Retina (tissue), 1 donor: ENCODE measurements around the gene MAN2C1.
"Not testable (repeated sequence)": the region's sequence is repeated elsewhere in the genome, so short reads cannot be mapped to it uniquely, and the experiment has no call there.

Experiments
- DNase-seq: peaks from one replicate; pipeline ENCODE4 v3.0.0-alpha.2; 2016

Gene MAN2C1

DNA sequence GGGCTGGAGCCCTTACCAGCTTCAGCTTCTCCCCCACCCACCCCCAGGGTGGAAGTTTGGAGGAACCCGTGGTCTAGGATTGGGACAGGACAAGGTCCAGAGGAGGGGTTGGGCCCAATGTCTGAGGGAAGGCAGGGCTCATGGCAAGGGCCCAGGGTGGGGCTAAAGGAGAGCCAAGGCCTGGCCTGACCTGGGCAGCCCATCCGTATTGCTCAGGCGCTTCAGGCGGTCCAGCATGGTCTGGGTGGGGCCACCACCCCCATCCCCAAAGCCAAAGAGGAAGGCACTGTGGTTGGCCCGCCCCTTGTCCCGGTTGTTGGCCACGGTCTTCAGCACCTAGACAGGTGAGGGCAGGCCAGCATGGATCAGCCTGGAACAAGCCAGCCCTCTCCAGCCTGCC, 7.6 kb downstream of the MAN2C1 start:
- no peak for DNase-seq

DNA sequence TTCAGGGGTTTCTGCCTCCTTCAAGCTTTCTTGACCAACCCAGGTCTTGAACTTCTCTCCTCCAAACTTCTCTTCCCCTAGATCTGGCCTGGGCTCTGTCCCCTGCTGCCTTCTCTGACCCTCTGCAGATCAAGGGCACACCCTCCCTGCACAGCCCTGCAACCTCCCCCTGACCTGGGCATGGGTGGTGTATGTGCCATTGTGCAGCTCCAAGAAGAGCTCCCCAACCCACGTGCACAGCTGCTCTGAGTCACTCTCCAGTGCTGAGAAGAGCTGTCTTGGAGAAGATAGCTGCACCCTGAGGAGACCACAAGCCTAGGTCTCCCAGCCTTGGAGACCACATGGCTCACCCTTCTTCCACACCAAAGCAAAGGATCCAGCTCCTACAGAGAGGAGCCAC, 8.0 kb downstream of the MAN2C1 start:
- no peak for DNase-seq

DNA sequence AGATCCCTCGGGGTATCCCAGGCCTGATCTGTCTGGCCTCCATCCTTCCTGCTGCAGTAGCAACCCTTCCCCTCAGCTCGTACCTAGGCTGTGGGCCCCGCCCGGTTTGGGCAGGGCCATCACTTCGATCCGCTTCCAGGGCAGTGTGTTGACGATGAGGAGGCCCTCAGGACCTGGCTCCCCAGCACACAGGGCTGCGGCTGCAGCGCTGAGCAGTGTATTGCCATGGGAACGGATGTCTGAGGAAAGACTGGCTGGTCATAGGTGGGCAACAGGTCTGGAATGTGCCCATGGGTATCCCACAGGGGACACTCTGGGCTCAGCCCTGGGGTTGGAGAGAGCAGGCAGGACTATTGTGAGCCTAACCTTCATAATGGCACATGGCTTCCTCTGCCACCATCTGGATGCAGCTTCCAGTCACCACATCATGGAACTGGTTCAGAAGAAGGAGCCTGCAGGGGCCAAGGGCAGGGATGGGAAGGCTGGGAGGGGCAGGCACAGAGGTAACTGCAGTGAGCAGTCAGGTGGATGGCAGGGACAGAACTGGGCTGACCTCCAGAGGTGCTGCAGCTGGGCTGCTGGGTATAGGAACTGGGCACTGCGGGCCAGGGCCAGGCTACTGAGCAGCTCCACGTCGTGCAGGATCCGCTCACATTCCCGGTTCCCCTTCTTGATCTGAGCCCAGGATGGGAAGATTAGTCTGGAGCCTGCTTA, 8.7 kb downstream of the MAN2C1 start:
- DNase-seq, result no peak

DNA sequence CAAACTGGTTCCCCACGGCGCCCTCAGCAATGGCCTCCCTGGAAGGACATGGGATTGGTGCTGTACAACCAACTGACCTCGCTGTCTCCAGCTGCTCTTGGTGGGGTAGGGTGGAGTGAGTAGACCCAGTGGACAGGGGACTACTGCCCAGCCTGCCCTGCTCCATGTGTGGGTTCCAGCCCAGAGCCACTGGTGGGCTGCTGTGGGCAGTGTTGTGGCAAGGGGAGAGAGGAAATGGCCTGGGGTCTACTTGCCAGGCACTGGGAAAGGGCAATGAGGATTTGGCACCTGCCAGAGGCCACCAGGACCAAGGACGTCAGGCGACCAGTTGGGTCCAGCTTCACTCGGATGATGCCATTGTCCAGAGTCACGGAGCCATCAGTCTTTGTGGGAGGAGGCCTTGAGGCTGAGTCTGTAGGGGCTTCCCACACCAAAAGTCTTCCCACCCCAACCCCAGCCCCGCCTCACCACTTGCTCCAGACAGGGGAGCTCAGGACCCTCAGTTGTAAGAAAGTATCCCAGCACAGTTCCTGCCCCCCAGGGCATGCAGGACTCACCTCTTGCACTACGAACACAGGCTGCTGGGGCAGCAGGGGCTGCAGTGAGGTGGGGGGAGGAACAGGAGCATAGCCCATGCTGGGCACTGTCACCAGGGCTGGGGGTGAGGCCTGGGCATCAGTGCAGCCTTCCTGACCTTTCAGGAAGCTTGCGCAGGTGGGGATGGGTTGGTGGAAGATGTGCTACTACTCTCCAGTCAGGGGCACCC, 9.5 kb downstream of the MAN2C1 start:
- DNase-seq, result no peak

DNA sequence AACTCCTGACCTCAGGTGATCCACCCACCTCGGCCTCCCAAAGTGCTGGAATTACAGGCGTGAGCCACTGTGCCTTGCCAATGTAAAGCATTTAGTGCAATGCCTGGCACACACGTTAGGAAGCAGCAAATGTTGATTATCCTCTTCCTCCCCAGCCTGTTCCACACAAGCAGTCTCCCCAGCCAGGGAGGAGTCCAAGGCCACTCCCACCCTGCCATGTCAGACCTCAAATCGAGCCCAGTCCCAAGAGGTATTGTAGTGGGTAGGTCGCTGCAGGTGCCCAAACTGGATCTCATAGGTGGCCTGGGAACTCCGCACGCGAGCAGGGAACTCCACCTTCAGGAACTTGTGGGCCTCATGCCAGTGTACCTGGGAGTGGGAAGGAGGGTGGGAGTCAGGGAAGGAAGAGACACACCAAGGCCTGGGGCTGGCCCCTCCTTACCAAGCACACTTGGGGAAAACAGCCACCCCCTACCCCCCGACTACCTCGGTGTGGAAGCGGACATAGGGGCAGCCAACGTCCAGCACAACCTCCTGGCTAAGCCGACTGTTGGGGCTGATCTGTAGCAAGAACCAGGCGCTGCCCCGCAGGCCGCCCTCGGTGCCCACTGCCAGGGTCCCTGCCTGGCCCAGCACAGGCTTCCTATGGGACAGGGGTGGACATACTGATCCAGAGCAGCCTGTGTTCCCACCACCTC, 10.3 kb downstream of the MAN2C1 start:
- DNase-seq, result no peak

DNA sequence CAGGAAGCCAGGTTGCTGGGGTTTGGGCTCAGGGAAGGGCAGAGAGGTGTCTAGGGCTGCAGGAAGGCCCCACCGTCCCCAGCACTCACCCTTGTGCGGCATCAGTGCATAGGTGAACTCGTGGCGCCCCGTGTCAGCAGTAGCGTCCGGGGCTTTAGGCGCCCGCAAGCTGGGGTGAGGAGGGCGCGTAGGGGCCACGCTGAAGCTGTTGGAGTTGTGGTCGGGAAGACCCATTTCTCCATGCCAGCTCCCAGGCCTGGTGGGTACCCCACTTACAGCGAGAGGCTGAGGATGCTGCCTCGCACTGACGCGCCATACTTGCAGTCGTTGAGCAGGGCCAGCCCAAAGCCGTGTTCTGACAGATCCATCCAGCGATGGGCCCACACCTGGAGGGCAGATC, 11.9 kb downstream of the MAN2C1 start:
- DNase-seq, result no peak

DNA sequence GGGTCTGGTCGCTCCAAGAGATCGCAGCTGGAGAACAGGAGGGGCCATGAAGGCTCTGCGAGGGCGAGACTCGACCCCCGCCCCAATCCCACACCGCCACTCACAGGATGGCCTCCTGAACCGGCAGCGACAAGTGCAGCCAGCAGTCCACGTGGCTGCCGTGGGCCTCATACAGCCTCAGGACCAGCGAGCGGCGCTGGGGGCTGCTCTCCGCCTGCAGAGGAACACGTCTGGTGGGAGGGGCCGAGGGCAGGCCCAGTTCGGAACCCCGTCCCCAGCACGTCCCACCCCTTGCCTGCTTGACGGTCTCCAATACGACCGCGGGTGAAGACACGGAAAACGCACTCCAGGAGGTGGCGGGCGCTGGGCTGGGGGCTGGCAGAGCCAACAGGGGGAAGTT, 12.4 kb downstream of the MAN2C1 start:
- DNase-seq, result no peak

DNA sequence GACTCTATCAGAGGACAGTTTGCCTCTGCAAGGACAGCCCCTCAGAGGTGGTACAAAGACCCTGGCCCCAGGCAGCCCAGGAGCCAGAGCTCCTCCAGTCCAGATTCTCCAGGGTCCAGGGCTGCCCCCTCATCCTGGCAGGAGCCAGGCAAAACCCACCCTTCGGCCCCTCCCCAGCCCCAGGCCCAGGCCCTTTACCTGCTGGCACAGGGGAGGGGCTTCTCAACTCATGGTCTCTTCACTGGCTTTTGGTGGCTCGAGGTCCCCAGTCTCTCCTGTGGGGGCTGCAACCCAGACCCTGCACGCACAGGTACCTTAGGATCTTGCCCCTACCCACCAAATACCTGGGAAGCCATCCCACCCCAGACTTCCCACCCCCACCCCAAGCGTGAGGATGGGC, 13.0 kb downstream of the MAN2C1 start:
- DNase-seq, result no peak

DNA sequence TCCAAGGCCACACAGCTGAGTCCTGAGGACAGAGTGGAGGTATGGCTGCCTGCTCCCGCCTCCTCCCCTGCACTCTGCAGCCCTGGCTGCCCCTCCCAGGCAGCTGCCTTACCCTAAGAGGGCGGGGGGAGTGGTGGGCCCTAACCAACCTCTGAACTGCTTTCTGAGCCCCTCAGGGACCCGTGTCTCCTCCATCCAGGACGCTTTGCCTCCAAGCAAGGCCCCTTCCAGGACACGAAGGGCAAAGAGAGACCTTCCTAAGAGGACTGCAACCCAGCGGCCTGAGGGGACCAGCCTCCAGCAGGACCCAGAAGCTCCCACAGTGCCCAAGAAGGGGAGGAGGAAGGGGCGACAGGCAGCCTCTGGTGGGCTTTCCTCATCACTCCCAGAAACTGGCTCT, 14.0 kb downstream of the MAN2C1 start:
- no peak for DNase-seq

DNA sequence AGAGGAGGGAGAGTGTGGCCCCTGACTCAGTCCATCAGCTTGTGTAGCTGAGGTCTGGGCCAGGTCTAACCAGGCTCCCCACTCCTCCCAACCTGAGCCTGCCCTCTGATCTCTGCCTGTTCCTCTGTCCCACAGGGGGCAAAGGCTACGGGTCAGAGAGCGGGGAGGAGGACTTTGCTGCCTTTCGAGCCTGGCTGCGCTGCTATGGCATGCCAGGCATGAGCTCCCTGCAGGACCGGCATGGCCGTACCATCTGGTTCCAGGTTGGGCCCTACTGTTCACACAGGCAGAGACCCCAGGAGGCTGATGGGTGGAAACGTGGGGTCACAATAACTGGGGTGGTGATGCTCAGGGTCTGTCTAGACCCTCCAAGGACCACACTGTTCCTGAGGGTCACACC, 14.8 kb downstream of the MAN2C1 start:
- no peak for DNase-seq

DNA sequence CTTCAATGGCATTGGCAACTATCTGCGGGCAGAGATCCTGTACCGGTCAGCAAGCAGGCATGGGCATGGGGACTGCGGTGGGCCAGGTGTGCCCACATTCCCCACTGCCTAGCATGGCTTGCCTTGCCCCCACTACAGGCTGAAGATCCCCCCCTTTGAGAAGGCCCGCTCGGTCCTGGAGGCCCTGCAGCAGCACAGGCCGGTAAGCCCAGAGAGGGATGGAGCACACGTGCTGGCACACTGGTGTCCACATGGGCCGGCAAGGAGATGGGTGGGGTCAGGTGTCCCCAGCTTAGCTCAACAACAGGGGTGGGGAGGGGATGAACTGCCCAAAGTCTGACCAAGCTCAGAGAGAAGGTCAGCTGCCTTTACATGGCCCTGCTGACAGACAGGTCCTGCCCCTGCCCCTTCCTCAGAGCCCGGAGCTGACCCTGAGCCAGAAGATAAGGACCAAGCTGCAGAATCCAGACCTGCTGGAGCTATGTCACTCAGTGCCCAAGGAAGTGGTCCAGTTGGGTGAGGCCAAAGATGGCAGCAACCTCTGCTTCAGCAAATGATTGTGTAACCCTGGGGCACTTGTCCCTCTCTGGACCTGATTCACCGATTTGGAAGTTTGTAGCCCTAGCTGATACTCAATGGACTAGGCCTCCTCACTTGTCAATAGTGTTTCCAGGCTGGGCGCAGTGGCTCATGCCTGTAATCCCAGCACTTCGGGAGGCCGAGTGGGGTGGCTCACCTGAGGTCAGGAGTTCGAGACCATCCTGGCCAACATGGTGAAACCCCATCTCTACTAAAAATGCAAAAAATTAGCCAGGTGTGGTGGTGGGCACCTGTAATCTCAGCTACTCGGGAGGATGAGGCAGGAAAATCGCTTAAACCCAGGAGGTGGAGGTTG, 16.0 kb downstream of the MAN2C1 start:
- DNase-seq, result no peak

DNA sequence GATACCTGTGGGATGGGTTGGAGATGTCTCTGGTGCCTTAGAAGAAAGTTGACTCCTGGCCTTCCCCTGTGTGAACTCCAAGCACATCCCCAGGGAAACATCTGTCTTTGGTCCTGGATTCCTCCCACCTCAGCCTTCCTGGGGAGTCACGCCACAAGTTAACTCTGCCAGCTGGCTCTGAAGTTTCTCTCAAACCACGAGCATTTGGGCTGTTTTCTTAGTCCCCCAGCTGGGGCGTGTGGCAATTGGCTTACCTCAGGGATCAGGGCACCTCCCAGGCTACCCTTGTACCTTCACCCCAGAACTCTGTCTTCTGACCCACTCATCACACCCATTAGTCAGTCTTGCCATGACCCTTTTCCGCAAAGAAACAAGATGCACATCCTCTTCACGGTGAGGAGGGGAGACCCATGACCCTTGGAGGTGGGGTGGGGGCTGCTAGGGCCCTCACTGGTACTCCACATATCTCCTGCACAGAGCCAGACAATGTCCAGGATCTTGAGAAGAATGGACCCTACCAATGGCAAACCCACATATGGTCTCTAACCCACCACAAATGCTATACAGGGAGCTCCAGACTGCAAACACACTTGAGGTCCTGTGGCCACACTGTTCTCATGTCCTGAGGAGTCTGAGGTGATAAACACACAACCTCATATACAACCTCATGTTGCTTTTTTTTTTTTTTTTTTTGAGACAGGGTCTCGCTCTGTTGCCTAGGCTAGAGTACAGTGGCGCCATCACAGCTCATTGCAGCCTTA, 17.6 kb downstream of the MAN2C1 start:
- no peak for DNase-seq

DNA sequence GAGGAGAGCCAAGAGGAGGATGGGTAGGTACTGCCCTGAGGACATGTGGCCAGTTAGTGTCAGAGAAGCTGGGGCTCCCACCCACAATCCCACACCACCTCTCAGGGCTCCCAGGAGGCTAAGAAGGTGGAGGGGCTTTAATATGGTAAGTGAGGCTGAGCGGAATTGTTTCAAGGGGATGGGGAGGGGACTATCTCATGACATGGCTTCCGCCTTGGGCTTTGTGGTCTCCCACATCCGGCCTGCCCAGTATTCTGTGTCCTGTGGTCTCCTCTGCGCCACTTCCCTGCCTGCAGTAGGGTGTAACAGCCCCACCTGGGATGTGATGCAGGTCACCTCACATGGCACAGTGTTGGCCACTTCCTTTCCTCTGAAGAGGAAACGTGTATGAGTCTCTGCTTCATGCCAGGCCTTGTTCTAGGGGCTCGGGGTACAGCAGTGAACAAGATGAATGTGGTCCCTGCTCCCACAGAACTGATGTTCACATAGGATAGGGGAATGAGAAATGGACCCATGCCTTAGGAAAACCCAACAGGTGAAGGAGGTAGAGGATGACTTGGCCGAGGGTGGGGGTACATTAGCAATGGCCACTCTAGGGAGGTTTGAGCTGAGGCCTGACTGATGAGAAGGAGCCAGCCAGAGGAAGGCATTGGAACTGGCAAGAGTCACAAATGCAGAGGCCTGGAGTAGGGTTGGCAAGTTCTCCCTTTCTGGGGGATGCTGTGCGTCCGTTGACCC, 18.4 kb downstream of the MAN2C1 start:
- DNase-seq, result no peak

DNA sequence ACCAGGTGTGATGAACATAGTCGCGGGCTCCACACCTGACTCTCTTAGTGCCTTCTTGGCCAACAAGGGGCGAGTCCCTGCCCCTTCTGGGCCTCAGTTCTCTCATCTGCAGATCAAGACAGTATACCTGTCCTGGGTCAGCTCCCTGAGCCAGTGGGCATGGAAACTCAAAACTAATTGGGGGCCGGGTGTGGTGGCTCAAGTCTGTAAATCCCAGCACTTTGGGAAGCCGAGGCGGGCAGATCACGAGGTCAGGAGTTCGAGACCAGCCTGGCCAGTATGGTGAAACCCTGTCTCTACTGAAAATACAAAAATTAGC, 19.1 kb downstream of the MAN2C1 start:
- not testable (repeated sequence) for DNase-seq

DNA sequence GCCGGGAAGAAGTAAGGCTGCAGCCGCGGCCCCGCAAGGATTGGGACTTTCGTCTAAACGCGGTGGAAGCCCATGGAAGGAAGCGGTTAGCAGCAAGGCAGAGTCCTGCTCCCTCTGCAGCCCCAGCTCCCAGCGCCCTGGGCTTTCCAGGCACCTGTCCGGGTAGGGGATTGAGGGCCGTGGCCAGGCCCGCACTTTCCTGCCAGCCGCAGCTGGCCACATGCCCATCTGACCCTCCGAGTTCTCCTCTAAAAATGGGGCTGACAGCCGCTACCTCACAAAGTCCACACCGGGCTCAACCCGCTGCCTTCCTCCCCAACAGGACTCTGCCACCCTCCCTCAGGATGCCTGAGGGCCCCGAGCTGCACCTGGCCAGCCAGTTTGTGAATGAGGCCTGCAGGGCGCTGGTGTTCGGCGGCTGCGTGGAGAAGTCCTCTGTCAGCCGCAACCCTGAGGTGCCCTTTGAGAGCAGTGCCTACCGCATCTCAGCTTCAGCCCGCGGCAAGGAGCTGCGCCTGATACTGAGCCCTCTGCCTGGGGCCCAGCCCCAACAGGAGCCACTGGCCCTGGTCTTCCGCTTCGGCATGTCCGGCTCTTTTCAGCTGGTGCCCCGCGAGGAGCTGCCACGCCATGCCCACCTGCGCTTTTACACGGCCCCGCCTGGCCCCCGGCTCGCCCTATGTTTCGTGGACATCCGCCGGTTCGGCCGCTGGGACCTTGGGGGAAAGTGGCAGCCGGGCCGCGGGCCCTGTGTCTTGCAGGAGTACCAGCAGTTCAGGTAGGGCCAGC, 19.7 kb downstream of the MAN2C1 start:
- DNase-seq, result peak; percentile 69

DNA sequence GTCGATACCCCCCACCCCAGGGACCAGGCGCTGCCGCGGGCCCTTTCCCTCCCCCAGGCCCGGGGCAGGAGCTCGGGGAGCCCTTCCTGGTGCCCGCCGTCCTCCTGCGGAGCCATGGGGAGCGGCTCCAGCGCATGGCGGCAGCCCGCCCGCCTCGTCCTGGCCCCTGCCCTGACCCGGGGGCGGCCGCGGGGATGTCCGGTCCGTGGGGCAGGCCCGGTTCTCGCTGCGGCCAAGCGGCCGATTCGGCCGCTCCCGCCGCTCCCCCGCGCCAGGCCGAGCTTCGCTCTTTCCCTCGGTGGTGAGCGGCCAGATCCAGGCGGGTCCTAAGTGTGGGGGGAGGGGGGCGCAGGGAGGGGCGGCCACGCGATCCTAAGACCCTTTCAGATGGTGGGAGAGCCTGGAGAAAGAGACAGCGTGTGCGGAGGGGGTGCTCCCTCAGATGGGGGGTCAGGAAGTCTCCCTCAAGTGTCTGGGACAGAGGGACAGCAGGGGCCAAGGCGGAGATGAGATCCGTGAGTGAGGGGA, 20.3 kb downstream of the MAN2C1 start:
- no peak for DNase-seq

DNA sequence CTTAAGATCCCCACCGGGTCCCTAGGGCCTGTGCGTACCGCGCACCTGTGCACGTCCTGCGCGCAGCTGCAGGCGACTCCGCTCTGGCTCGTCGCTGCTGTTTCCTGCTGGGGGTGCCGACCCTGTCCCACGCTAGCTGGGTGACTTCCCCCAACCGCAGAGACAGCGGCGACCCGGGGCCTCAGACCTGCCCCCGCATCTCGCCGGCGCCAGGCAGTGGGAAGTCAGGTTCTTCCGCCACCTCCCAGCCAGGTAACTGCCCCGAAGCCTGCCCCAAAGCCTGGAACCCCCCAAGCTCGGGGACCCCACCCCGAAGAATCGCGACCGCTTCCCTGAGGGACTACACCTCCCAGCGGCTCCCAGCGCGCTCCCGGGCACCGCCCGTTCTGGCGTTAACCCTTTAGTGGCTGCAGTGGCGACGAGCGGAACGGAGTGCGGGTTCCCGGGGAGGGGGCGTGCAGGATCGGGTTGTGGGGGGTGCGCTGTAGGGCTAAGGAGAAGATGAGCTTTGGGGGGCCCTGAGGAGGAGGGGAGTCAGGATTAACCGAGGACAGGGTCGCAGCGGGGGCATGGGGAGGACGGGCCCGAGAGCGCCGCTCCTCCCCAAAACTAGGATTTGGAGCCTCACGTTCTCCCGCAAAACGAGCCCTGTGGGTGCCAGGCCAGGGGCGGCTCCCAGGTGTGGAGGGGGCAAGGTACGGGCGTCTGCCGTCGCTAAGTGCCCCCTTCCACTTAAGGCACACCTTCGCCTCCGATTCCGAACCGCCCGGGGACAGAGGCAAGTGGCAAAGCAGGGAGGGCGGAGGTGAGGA, 21.0 kb downstream of the MAN2C1 start:
- peak; percentile 74 for DNase-seq

DNA sequence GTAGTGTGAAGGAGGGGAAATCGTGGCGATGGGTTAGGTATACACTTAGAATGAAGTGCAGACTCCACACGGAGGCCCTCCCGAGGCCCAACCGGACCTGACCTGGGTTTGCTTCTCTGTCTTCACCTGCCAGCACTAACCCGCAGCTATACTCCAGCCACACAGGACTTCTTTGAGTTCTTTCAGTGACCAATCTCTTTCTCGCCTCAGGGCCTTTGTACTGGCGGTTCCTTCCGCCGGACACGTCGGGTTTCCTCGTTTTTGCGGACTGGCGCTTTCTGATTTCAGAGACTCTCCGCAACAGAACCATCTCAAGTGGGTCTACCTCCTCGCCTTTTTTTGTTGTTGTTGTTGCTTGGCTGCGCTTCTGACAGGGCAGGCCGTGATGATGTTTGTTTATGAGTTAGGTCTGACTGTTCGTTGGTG, 21.6 kb downstream of the MAN2C1 start, which contains the start of gene NEIL1:
TSS of gene NEIL1 (plus strand) at position 244 of the 426 bp plus-strand sequence. CDS start 1,867 bp downstream, outside the sequence.
- DNase-seq, result no peak

DNA sequence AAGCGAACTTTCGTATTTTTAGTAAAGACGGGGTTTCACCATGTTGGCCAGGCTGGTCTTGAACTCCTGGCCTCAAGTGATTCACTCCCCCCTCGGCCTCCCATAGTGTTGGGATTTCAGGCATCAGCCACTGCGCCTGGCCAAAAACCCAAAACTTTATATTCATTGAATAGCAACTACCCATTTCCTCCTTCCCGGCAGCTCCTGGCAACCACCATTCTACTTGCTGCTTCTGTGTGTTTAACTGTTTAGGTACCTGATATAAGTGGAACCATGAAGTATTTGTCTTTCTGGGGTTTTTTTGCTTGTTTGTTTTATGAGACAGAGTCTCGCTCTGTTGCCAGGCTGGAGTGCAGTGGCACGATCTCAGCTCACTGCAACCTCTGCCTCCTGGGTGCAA, 24.5 kb downstream of the MAN2C1 start:
- DNase-seq, result not testable (repeated sequence)
